ENCODE measurements around the gene FAM149B1. TPM values are rescaled to one million over a fixed set of nuclear protein-coding genes. Genes with fewer than 3 reads are reported as not detected.
A peak's percentile ranks its signal among the peaks of the same experiment; 100 is the strongest.

FAM149B1 gene
- total and polyA plus RNA-seq, 10 of the 15 experiments (the other 5 are each of a cell fraction or from before 2014, with no cell fraction given): 6.6 to 20.9 (median 11.2) TPM

DNA sequence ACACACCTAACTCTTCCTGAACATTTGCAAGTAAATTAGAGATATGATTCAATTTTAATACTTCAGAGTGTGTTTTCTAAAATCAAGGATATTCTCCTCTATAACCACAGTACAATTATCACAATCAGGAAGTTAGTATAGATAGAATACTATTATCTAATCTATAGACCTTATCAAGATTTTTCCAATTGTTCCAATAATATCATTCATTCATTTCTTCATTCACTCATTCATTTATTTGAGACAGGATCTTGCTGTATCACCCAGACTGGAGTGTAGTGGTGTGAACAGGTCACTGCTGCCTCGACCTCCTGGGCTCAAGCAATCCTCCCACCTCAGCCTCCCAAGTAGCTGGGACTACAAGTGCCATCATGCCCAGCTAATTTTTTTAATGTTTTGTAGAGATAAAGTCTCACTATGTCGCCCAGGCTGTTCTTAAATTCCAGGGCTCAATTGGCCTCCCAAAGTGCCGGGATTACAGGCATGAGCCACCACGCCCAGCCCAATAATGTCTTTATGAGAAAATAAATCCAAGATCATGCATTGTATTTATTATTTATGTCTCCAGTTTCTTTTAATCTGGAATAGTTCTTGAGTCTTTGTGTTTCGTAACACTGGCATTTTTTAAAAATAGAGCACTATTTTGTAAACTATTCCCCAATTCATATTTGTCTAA, 95.1 kb downstream of the FAM149B1 start:
- BruUV-seq (replicated peaks): no TSS peak
- ChIA-PET POLR2A (no interaction called here), CTCF (interaction anchor here (0.8 to 2.5 kb wide), 10 partner anchors 9 to 381 kb away, joined by 3 to 26 read pairs (median 6); partner anchors contain the start of genes MRPS16 and PPP3CB), RAD21 (ENCODE audit: unreplicated experiment) (interaction anchor here (0.7 to 2.2 kb wide), 2 partner anchors 363 to 381 kb away, joined by 3 to 14 read pairs; no protein-coding TSS in a partner anchor), SMC1A (ENCODE audit: uncharacterized antibody, unreplicated experiment) (interaction anchor here (1.1 to 2.2 kb wide), 4 partner anchors 18 to 518 kb away, joined by 3 to 29 read pairs (median 4); no protein-coding TSS in a partner anchor)
- Histone ChIP-seq H4K20me1 (ENCODE audit: control insufficient read depth, insufficient read depth) (no peaks in the 10 kb centered on the region), H3K9ac (ENCODE audit: control insufficient read depth, insufficient read depth, low read length) (no peak overlapping the region), H3K4me2 (ENCODE audit: control insufficient read depth, insufficient read depth) (no peak overlapping the region), H3K36me3 (ENCODE audit: control insufficient read depth in 2 of 2, insufficient read depth in 2 of 2, low read length in 1 of 2) (no peaks in the 10 kb centered on the region), H3K4me3 (no peak overlapping the region), H3K4me1 (ENCODE audit: control insufficient read depth, insufficient read depth, low read length) (no peaks in the 10 kb centered on the region), H3K27me3 (replicated peaks in 1 of 2; ENCODE audit: control insufficient read depth in 2 of 2, insufficient read depth in 2 of 2, low read length in 1 of 2) (no peaks in the 10 kb centered on the region), H3K9me3 (replicated peaks; ENCODE audit: control insufficient read depth, insufficient read depth, low read length) (no peaks in the 10 kb centered on the region; the same call in 2 of the 3 replicates), H3K79me2 (ENCODE audit: control insufficient read depth, insufficient read depth, low read length) (no peaks in the 10 kb centered on the region), H3K27ac (ENCODE audit: control insufficient read depth, insufficient read depth) (no peak overlapping the region), H2AFZ (ENCODE audit: control insufficient read depth, low read depth, low read length) (no peak overlapping the region)
- in situ Hi-C loops (cut with MboI) (no loop called here), intact Hi-C loops (cut with micrococcal nuclease; ENCODE audit: unreplicated experiment) (no loop called here)
- no peak for TF ChIP-seq POU2F2 (IDR thresholded peaks at IDR 0.05; ENCODE audit: borderline replicate concordance, low read depth, low read length)
- TF ChIP-seq ZNF24 (IDR thresholded peaks at IDR 0.05): 0 out of 2 replicates have a peak, but pooled peaks have one; percentile 47
- DNase-seq (ENCODE audit: low read depth, low spot score): no peak
- FAIRE-seq: no peak
- WGBS (ENCODE audit: insufficient coverage, insufficient replicate concordance, low lambda C conversion rate, missing lambda C conversion rate): 55% methylated on average over 5 of the region's 5 CpGs
- ATAC-seq: no peak

DNA sequence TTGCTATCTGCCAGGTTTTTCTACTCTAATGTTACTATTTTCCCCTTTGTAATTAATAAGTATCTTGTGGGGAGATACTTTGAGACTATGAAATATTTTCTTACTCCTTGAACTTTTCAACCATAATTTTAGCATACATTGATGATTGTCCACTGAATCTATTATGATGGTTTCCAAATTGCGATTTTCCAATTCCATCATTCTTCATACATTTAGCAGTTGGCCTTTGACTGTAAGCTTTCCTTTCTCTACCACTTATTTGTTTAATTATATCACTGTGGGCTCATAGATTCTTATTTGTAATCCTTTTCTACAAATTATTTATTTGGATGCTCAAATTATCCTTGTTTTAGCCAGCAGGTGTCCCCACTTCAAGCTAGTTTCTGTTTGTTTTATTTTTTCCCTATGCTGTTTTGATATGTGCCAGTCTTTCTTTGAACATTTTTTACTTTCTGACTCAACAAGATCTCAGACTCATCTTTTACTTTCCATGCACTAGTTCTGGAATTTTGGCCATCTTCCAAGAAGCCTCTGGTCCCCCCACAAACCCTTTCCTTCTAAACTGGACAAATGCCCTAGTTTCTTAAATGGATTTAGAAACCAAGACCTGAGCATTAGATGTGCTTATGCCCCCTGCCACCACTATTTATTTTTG, 95.9 kb downstream of the FAM149B1 start:
- H3K27me3 ChIP-seq (replicated peaks in 1 of 2; ENCODE audit: control insufficient read depth in 2 of 2, insufficient read depth in 2 of 2, low read length in 1 of 2): no peaks in the 10 kb centered on the region
- no peak overlapping the region for H3K4me2 ChIP-seq (ENCODE audit: control insufficient read depth, insufficient read depth)
- RAD21 ChIA-PET (ENCODE audit: unreplicated experiment): interaction anchor here (0.7 to 2.2 kb wide), 2 partner anchors 362 to 380 kb away, joined by 3 to 14 read pairs; no protein-coding TSS in a partner anchor
- H3K36me3 ChIP-seq (ENCODE audit: control insufficient read depth in 2 of 2, insufficient read depth in 2 of 2, low read length in 1 of 2): no peaks in the 10 kb centered on the region
- no peak overlapping the region for H3K9ac ChIP-seq (ENCODE audit: control insufficient read depth, insufficient read depth, low read length)
- no peaks in the 10 kb centered on the region for H3K79me2 ChIP-seq (ENCODE audit: control insufficient read depth, insufficient read depth, low read length)
- peak; percentile 75 for FAIRE-seq
- ATAC-seq: peak; percentile 52; the same call in 2 of the 3 replicates
- POLR2A ChIA-PET: no interaction called here
- in situ Hi-C loops (cut with MboI): no loop called here
- no peaks in the 10 kb centered on the region for H4K20me1 ChIP-seq (ENCODE audit: control insufficient read depth, insufficient read depth)
- peak overlapping the region; percentile 59 for H2AFZ ChIP-seq (ENCODE audit: control insufficient read depth, low read depth, low read length)
- H3K4me3 ChIP-seq: no peak overlapping the region
- CTCF ChIA-PET: interaction anchor here (0.8 to 2.5 kb wide), 19 partner anchors 10 to 442 kb away, joined by 3 to 26 read pairs (median 4); partner anchors contain the start of genes CFAP70, MRPS16 and PPP3CB
- 0% methylated on average over 1 of the region's 1 CpG for WGBS (ENCODE audit: insufficient coverage, insufficient replicate concordance, low lambda C conversion rate, missing lambda C conversion rate)
- SMC1A ChIA-PET (ENCODE audit: uncharacterized antibody, unreplicated experiment): interaction anchor here (1.0 to 2.2 kb wide), 7 partner anchors 9 to 517 kb away, joined by 3 to 29 read pairs (median 4); no protein-coding TSS in a partner anchor
- H3K4me1 ChIP-seq (ENCODE audit: control insufficient read depth, insufficient read depth, low read length): no peaks in the 10 kb centered on the region
- DNase-seq (ENCODE audit: low read depth, low spot score): no peak
- no peak overlapping the region for H3K27ac ChIP-seq (ENCODE audit: control insufficient read depth, insufficient read depth)
- H3K9me3 ChIP-seq (replicated peaks; ENCODE audit: control insufficient read depth, insufficient read depth, low read length): no peaks in the 10 kb centered on the region; the same call in 2 of the 3 replicates
- intact Hi-C loops (cut with micrococcal nuclease; ENCODE audit: unreplicated experiment): loop anchor here (1.0 kb wide), 1 partner anchor 380 kb away; no protein-coding TSS in a partner anchor
- no peak for TF ChIP-seq MYC (IDR thresholded peaks at IDR 0.05; ENCODE audit: insufficient read depth, insufficient read length, insufficient replicate concordance, low read length, severe bottlenecking)
- TF ChIP-seq, protein P1, sequence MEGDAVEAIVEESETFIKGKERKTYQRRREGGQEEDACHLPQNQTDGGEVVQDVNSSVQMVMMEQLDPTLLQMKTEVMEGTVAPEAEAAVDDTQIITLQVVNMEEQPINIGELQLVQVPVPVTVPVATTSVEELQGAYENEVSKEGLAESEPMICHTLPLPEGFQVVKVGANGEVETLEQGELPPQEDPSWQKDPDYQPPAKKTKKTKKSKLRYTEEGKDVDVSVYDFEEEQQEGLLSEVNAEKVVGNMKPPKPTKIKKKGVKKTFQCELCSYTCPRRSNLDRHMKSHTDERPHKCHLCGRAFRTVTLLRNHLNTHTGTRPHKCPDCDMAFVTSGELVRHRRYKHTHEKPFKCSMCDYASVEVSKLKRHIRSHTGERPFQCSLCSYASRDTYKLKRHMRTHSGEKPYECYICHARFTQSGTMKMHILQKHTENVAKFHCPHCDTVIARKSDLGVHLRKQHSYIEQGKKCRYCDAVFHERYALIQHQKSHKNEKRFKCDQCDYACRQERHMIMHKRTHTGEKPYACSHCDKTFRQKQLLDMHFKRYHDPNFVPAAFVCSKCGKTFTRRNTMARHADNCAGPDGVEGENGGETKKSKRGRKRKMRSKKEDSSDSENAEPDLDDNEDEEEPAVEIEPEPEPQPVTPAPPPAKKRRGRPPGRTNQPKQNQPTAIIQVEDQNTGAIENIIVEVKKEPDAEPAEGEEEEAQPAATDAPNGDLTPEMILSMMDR (IDR thresholded peaks at IDR 0.05 in 2 of 3, conservative IDR thresholded peaks at IDR 0.05 in 1 of 3; ENCODE audit: control insufficient read depth in 2 of 3, extremely low read depth in 1 of 3, insufficient read depth in 1 of 3, low read depth in 3 of 3, low read length in 3 of 3): peak; percentile 46 to 52 (median 49); a peak in 5 of 6 replicates
- peak; percentile 51; the same call in 1 of the 2 replicates for TF ChIP-seq SMC3 (IDR thresholded peaks at IDR 0.05; ENCODE audit: borderline replicate concordance, low read length)
- peak; percentile 41 for TF ChIP-seq RAD21 (IDR thresholded peaks at IDR 0.05; ENCODE audit: insufficient read depth, low read depth, low read length)
- BruUV-seq (replicated peaks): no TSS peak
